PC-9 (cell line): ENCODE measurements around the gene NECAB2.

Experiments
- CTCF ChIP-seq: fragments of 200-600 bp; sonication (generic); conservative IDR thresholded peaks from 2 replicates; pipeline ENCODE4 v1.6.1; 2017; ENCODE audit warnings: mixed run types, antibody characterized with exemption, mild to moderate bottlenecking, moderate library complexity
- EZH2 ChIP-seq: fragments of 200-600 bp; sonication (generic); IDR thresholded peaks from 2 replicates; pipeline ENCODE4 v1.8.0; 2017; ENCODE audit warnings: antibody characterized with exemption, low read depth

GRCh38 chr16:83946154-83946780 lies 21.8 kb upstream of the NECAB2 start:
- TF ChIP-seq CTCF (no peak), EZH2 (no peak)
